ENCODE measurements around the gene MYOF.
A peak's percentile ranks its signal among the peaks of the same experiment; 100 is the strongest.

Gene MYOF

DNA sequence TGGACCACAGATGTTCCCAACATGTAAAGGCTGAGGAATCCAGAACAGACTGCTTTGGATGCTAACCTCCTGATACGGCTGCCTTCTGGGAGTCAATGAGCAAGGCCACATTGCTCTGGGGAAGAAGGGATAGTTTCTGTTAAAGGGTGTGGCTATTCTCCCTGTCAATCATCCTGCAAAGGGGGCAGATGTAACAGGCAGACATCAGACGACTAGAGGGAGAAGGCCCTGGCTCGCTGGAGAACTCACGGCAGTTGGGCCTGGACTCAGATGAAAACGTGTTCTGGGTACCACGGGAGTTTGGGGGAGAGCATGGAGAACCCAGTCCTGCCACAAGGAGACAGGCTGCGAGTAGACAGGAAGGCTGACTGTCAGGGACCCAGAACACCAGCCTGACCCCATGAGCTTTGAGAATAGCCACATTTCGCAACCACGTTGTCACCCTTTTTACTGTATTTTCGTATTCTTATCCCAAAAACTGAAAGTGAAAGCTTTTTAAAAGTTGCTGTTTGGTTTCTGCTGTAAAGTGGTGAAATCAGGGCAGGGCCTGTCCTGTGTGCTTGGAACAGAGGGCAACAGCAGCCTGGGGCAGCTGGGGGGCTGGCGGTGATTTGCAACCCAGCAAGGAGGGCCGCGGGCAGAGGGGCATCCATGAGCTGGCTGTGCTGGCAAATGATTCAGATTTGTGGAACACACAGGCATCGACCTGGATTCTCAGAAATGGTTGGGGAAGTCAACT is 95.3 kb downstream of the MYOF start:
- Mint-ChIP-seq H3K9me3 (no peaks in the 10 kb centered on the region), H3K36me3 (ENCODE audit: low read depth) (peaks cover 14% of the 10 kb centered on the region), H3K4me1 (peaks cover 26% of the 10 kb centered on the region), H3K27ac (peak overlapping the region; percentile 12), H3K4me3 (no peak overlapping the region), H3K27me3 (ENCODE audit: low read depth, poor library complexity) (peaks cover 2% of the 10 kb centered on the region)
- DNase-seq = no peak
- TF ChIP-seq, protein P1, sequence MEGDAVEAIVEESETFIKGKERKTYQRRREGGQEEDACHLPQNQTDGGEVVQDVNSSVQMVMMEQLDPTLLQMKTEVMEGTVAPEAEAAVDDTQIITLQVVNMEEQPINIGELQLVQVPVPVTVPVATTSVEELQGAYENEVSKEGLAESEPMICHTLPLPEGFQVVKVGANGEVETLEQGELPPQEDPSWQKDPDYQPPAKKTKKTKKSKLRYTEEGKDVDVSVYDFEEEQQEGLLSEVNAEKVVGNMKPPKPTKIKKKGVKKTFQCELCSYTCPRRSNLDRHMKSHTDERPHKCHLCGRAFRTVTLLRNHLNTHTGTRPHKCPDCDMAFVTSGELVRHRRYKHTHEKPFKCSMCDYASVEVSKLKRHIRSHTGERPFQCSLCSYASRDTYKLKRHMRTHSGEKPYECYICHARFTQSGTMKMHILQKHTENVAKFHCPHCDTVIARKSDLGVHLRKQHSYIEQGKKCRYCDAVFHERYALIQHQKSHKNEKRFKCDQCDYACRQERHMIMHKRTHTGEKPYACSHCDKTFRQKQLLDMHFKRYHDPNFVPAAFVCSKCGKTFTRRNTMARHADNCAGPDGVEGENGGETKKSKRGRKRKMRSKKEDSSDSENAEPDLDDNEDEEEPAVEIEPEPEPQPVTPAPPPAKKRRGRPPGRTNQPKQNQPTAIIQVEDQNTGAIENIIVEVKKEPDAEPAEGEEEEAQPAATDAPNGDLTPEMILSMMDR (IDR thresholded peaks at IDR 0.05) = no peak

DNA sequence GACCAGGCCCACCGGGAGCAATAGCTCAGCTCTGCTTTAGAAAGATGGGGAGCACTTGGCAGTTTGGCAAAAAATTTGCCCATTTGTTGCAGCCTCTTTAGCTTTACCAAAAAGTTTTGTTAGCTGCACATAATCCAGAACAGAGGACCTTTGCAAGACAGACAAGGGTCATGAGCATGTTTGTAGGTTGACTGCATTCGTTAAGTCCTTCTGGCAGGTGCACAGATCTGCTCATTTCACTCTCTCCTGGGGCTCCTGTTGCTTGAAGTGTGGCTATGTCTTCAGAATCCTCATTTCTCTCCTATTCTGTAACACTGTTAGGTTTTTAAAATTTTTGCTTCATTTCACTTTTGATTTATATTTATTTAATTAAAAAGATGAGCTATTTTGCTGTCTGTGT is 96.8 kb downstream of the MYOF start:
- no peaks in the 10 kb centered on the region for H3K27me3 Mint-ChIP-seq (ENCODE audit: low read depth, poor library complexity)
- no peak for DNase-seq
- H3K27ac Mint-ChIP-seq = no peak overlapping the region
- peaks cover 23% of the 10 kb centered on the region for H3K4me1 Mint-ChIP-seq
- TF ChIP-seq, protein P1 (IDR thresholded peaks at IDR 0.05) = no peak
- no peak overlapping the region for H3K4me3 Mint-ChIP-seq
- no peaks in the 10 kb centered on the region for H3K9me3 Mint-ChIP-seq
- peaks cover 20% of the 10 kb centered on the region for H3K36me3 Mint-ChIP-seq (ENCODE audit: low read depth)

DNA sequence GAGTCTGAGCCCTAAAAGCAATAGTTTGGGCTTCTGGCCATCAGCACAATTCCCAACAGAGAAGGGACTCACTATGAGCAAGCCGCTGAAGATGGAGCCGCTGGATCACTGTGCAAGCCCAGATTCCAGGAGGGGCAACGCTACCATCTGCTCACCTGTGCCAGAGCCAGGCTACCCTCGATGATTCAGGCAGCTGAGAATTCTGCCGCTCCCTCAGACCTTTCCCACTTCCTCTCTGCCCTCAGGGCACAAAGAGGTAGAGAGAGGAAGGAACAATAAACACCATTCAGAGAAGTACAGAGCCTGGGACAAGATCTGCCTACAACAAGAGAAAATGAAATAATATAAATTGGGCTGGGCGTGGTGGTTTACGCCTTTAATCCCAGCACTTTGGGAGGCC is 98.1 kb downstream of the MYOF start:
- H3K27ac Mint-ChIP-seq = no peak overlapping the region
- TF ChIP-seq, protein P1 (IDR thresholded peaks at IDR 0.05) = no peak
- no peak for DNase-seq
- H3K4me3 Mint-ChIP-seq = no peak overlapping the region
- H3K27me3 Mint-ChIP-seq (ENCODE audit: low read depth, poor library complexity) = no peaks in the 10 kb centered on the region
- H3K36me3 Mint-ChIP-seq (ENCODE audit: low read depth) = peaks cover 28% of the 10 kb centered on the region
- H3K9me3 Mint-ChIP-seq = no peaks in the 10 kb centered on the region
- peaks cover 23% of the 10 kb centered on the region for H3K4me1 Mint-ChIP-seq

DNA sequence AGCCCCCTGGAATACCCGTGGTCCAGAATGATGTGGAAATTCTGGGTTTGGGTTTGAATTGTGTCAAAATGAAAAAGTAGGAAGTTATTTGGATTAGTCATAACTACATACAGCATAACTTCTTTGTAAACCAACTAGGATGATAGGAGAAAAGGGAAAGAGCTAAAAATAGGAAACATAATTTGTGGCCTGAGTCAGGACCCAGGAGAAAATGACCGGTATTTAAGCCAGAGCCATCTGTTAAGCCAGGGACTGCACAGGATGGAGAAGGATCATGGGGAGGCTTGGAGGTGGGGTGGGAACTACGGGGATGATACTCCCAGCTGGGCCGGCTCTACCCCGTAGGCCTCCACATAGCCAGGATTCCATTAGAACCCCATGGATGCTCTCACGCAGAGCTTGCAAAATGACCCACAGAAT is 98.6 kb downstream of the MYOF start:
- H3K4me1 Mint-ChIP-seq = peaks cover 23% of the 10 kb centered on the region
- H3K27me3 Mint-ChIP-seq (ENCODE audit: low read depth, poor library complexity) = no peaks in the 10 kb centered on the region
- H3K27ac Mint-ChIP-seq = peak overlapping the region; percentile 97
- DNase-seq = no peak
- no peaks in the 10 kb centered on the region for H3K9me3 Mint-ChIP-seq
- TF ChIP-seq, protein P1 (IDR thresholded peaks at IDR 0.05) = no peak
- no peak overlapping the region for H3K4me3 Mint-ChIP-seq
- peaks cover 29% of the 10 kb centered on the region for H3K36me3 Mint-ChIP-seq (ENCODE audit: low read depth)

DNA sequence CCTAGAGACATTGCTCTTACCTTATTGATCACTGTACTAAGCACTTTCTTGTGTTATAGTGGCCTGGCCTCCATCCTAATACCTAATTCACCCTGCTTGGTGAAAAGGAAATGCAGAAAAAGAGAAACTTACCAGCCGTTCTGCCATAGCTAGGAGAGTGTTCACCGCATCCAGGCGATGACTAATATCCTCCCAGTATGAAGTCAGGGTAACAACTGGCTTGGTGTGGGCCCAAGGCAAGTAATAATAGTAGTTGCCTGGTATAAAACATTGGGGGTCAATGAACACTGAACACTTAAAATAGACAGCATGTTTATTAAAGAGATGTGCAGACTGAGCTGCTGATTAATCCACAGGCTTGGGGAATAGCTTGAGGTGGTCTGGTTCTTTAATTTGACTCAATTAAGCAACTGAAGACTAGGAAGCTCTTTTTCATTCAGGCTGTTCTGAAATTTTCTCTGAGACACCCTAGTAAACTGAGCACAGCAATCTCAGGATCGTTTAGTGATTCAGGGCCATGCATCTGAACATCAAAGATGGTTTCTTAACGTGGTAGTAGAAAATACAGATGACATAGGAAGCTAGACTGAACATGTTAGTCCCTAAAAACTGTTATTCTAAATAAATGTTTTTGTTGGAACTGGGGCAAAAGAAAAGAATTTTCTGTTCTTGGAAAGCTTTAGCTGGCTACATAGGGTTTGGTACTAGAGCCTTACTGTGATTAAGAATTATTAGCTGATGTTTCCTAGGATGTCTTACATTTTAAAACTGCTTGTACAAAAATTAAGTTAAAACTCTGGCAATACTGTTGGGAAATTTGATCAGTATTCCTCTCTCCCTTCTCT is 102.2 kb downstream of the MYOF start:
- peaks cover 25% of the 10 kb centered on the region for H3K4me1 Mint-ChIP-seq
- H3K4me3 Mint-ChIP-seq = no peak overlapping the region
- no peaks in the 10 kb centered on the region for H3K9me3 Mint-ChIP-seq
- no peaks in the 10 kb centered on the region for H3K27me3 Mint-ChIP-seq (ENCODE audit: low read depth, poor library complexity)
- TF ChIP-seq, protein P1 (IDR thresholded peaks at IDR 0.05) = no peak
- H3K27ac Mint-ChIP-seq = no peak overlapping the region
- DNase-seq = no peak
- H3K36me3 Mint-ChIP-seq (ENCODE audit: low read depth) = peaks cover 23% of the 10 kb centered on the region
